Measurements from ENCODE around the gene BRIX1.

The BRIX1 gene

GRCh38 chr5:34870382-34870781 is 45.1 kb upstream of the BRIX1 start:
- DNase-seq (ENCODE audit: low read depth): no peak
- TF ChIP-seq MAX (IDR thresholded peaks at IDR 0.05; ENCODE audit: low read depth, low read length) (no peak), MYC (IDR thresholded peaks at IDR 0.05; ENCODE audit: low read depth, low read length) (no peak)
- no peak overlapping the region for H3K4me3 ChIP-seq (ENCODE audit: low read depth, low read length)

GRCh38 chr5:34876275-34876674 is 39.2 kb upstream of the BRIX1 start:
- DNase-seq (ENCODE audit: low read depth): no peak
- H3K4me3 ChIP-seq (ENCODE audit: low read depth, low read length): no peak overlapping the region
- no peak for TF ChIP-seq POLR2A (IDR thresholded peaks at IDR 0.05; ENCODE audit: extremely low read depth, insufficient read length)
- TF ChIP-seq MYC (IDR thresholded peaks at IDR 0.05; ENCODE audit: low read depth, low read length): no peak
- no peak for TF ChIP-seq MAX (IDR thresholded peaks at IDR 0.05; ENCODE audit: low read depth, low read length)
- no peak for TF ChIP-seq CTCF (IDR thresholded peaks at IDR 0.05; ENCODE audit: low read depth, low read length)

GRCh38 chr5:34881246-34881645 is 34.3 kb upstream of the BRIX1 start:
- DNase-seq (ENCODE audit: low read depth): no peak
- TF ChIP-seq MAX (IDR thresholded peaks at IDR 0.05; ENCODE audit: low read depth, low read length) (no peak), MYC (IDR thresholded peaks at IDR 0.05; ENCODE audit: low read depth, low read length) (no peak)
- no peak overlapping the region for H3K4me3 ChIP-seq (ENCODE audit: low read depth, low read length)

- no peak overlapping the region for H3K4me3 ChIP-seq (ENCODE audit: low read depth, low read length)
- no peak for TF ChIP-seq MAX (IDR thresholded peaks at IDR 0.05; ENCODE audit: low read depth, low read length)
- no peak for TF ChIP-seq POLR2A (IDR thresholded peaks at IDR 0.05; ENCODE audit: extremely low read depth, insufficient read length)
- no peak for TF ChIP-seq MYC (IDR thresholded peaks at IDR 0.05; ENCODE audit: low read depth, low read length)
- no peak for TF ChIP-seq CTCF (IDR thresholded peaks at IDR 0.05; ENCODE audit: low read depth, low read length)
- no peak for DNase-seq (ENCODE audit: low read depth)
Measured at GRCh38 chr5:34886392-34887119, 29.0 kb upstream of the BRIX1 start.

GRCh38 chr5:34889394-34889793 is 26.1 kb upstream of the BRIX1 start:
- TF ChIP-seq MAX (IDR thresholded peaks at IDR 0.05; ENCODE audit: low read depth, low read length): no peak
- TF ChIP-seq CTCF (IDR thresholded peaks at IDR 0.05; ENCODE audit: low read depth, low read length): no peak
- no peak for TF ChIP-seq MYC (IDR thresholded peaks at IDR 0.05; ENCODE audit: low read depth, low read length)
- no peak for TF ChIP-seq POLR2A (IDR thresholded peaks at IDR 0.05; ENCODE audit: extremely low read depth, insufficient read length)
- no peak for DNase-seq (ENCODE audit: low read depth)
- H3K4me3 ChIP-seq (ENCODE audit: low read depth, low read length): no peak overlapping the region

- TF ChIP-seq MYC (IDR thresholded peaks at IDR 0.05; ENCODE audit: low read depth, low read length) (no peak), CTCF (IDR thresholded peaks at IDR 0.05; ENCODE audit: low read depth, low read length) (no peak), POLR2A (IDR thresholded peaks at IDR 0.05; ENCODE audit: extremely low read depth, insufficient read length) (no peak), MAX (IDR thresholded peaks at IDR 0.05; ENCODE audit: low read depth, low read length) (no peak)
- DNase-seq (ENCODE audit: low read depth): no peak
- no peak overlapping the region for H3K4me3 ChIP-seq (ENCODE audit: low read depth, low read length)
Measured at GRCh38 chr5:34891981-34892380, 23.5 kb upstream of the BRIX1 start.
